ENCODE results near the gene BACH2.

The BACH2 gene

GRCh38 chr6:90113389-90113788 lies 183.3 kb downstream of the BACH2 start:
- DNase-seq (ENCODE audit: low read depth): no peak
- no peak overlapping the region for H3K4me3 ChIP-seq (ENCODE audit: low read length)
- TF ChIP-seq, protein P1, sequence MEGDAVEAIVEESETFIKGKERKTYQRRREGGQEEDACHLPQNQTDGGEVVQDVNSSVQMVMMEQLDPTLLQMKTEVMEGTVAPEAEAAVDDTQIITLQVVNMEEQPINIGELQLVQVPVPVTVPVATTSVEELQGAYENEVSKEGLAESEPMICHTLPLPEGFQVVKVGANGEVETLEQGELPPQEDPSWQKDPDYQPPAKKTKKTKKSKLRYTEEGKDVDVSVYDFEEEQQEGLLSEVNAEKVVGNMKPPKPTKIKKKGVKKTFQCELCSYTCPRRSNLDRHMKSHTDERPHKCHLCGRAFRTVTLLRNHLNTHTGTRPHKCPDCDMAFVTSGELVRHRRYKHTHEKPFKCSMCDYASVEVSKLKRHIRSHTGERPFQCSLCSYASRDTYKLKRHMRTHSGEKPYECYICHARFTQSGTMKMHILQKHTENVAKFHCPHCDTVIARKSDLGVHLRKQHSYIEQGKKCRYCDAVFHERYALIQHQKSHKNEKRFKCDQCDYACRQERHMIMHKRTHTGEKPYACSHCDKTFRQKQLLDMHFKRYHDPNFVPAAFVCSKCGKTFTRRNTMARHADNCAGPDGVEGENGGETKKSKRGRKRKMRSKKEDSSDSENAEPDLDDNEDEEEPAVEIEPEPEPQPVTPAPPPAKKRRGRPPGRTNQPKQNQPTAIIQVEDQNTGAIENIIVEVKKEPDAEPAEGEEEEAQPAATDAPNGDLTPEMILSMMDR (IDR thresholded peaks at IDR 0.05; ENCODE audit: insufficient read depth, low read depth, low read length, missing control alignments): no peak

DNA sequence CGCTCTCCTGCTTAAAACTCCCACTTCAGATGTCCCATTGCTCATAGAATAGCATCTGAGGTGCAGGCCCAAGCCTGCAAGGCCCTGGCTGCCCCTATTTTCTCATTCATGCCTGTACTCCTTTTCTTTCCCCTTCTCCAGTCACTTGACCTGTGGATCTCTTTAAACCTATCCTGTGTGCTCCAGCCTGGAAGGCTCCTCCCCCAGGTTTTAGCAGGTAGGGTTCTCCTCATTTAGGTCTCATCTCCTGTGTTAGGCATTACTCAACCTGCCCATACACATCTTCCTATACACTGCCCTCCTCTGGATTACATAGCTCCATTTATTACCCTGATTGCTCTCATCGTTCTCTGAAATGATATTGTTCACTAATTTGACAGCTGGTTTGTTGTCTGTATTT lies 185.3 kb downstream of the BACH2 start:
- TF ChIP-seq, protein P1 (IDR thresholded peaks at IDR 0.05; ENCODE audit: insufficient read depth, low read depth, low read length, missing control alignments): no peak
- peak; percentile 24 for DNase-seq (ENCODE audit: low read depth)
- H3K4me3 ChIP-seq (ENCODE audit: low read length): no peak overlapping the region

- TF ChIP-seq, protein P1 (IDR thresholded peaks at IDR 0.05; ENCODE audit: insufficient read depth, low read depth, low read length, missing control alignments): no peak
- no peak overlapping the region for H3K4me3 ChIP-seq (ENCODE audit: low read length)
- DNase-seq (ENCODE audit: low read depth): no peak
These were observed 185.7 kb downstream of the BACH2 start for GRCh38 chr6:90110971-90111370.

- no peak overlapping the region for H3K4me3 ChIP-seq (ENCODE audit: low read length)
- no peak for DNase-seq (ENCODE audit: low read depth)
- TF ChIP-seq, protein P1 (IDR thresholded peaks at IDR 0.05; ENCODE audit: insufficient read depth, low read depth, low read length, missing control alignments): no peak
These were observed 187.5 kb downstream of the BACH2 start for GRCh38 chr6:90109141-90109540.

DNA sequence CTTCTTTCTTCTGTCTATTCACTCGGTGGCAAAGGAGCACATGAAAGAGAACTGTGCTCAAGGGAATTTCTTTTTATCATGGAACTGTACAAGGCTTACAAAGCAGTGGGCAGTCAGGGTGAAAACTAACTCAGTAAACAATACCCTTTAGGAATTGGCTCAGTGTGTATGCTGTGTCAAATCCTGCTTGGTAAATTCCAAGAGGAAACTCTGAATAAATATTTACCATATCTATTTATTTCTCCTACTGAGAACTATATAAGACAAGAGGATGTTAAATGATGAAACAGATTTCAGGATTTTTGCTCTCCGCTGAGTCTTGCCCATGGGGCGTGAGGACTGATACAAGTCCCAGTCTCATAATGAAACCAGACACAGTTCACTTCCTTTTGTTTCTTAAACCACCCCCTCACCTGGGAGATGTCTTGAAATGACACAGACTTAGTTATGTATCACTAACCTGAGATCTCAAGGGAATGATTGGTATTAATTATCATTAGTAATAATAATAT lies 188.8 kb downstream of the BACH2 start:
- TF ChIP-seq, protein P1 (IDR thresholded peaks at IDR 0.05; ENCODE audit: insufficient read depth, low read depth, low read length, missing control alignments): no peak
- H3K4me3 ChIP-seq (ENCODE audit: low read length): no peak overlapping the region
- peak; percentile 79 for DNase-seq (ENCODE audit: low read depth)

DNA sequence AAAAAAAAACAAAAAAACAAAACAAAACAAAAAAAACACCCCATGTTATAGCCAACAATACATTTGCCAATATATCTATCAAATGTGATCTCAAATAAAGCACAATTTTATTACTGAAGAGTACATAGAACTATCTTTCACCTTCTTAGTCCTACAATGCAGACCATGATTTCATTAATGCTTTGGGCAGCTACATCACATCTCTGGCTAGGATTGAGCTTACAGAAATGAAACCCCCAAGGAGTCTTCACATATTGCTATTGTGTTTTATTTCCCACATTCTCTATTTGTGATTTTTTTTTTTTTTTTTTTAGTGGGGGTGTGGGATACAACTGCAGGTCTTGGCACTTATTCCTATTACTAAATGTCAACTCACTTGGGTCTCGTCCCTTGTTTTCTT lies 189.3 kb downstream of the BACH2 start:
- H3K4me3 ChIP-seq (ENCODE audit: low read length): no peak overlapping the region
- TF ChIP-seq, protein P1 (IDR thresholded peaks at IDR 0.05; ENCODE audit: insufficient read depth, low read depth, low read length, missing control alignments): no peak
- DNase-seq (ENCODE audit: low read depth): no peak

- DNase-seq (ENCODE audit: low read depth): peak; percentile 31
- TF ChIP-seq, protein P1 (IDR thresholded peaks at IDR 0.05; ENCODE audit: insufficient read depth, low read depth, low read length, missing control alignments): no peak
These were observed 190.2 kb downstream of the BACH2 start for GRCh38 chr6:90106449-90106848.

More at GRCh38 chr6:90106449-90106848, 190.2 kb downstream of the BACH2 start:
- no peak overlapping the region for H3K4me3 ChIP-seq (ENCODE audit: low read length)
